ENCODE measurements around the gene ADAMTS17. TPM values are rescaled to one million over a fixed set of nuclear protein-coding genes. Genes with fewer than 3 reads are reported as not detected.
A peak's percentile ranks its signal among the peaks of the same experiment; 100 is the strongest.

ADAMTS17 gene
- total RNA-seq, 1 donor = 0.81 TPM

- no peak for DNase-seq (ENCODE audit: low read depth)
- H3K4me3 ChIP-seq (ENCODE audit: low read depth, low read length) = no peak overlapping the region
- no peak for TF ChIP-seq CTCF (IDR thresholded peaks at IDR 0.05; ENCODE audit: insufficient read depth, low read length)
Measured at GRCh38 chr15:100113351-100114080, 228.3 kb downstream of the ADAMTS17 start.

- no peak for DNase-seq (ENCODE audit: low read depth)
- no peak overlapping the region for H3K4me3 ChIP-seq (ENCODE audit: low read depth, low read length)
- TF ChIP-seq CTCF (IDR thresholded peaks at IDR 0.05; ENCODE audit: insufficient read depth, low read length) = no peak
Measured at GRCh38 chr15:100112636-100113305, 229.0 kb downstream of the ADAMTS17 start.

GRCh38 chr15:100112061-100112420 lies 229.7 kb downstream of the ADAMTS17 start:
- TF ChIP-seq CTCF (IDR thresholded peaks at IDR 0.05; ENCODE audit: insufficient read depth, low read length) = no peak
- DNase-seq (ENCODE audit: low read depth) = no peak
- no peak overlapping the region for H3K4me3 ChIP-seq (ENCODE audit: low read depth, low read length)

- TF ChIP-seq CTCF (IDR thresholded peaks at IDR 0.05; ENCODE audit: insufficient read depth, low read length) = no peak
- H3K4me3 ChIP-seq (ENCODE audit: low read depth, low read length) = no peak overlapping the region
- DNase-seq (ENCODE audit: low read depth) = peak; percentile 79
Measured at GRCh38 chr15:100111125-100112060, 230.4 kb downstream of the ADAMTS17 start.

GRCh38 chr15:100109486-100110035 lies 232.2 kb downstream of the ADAMTS17 start:
- DNase-seq (ENCODE audit: low read depth) = no peak
- no peak for TF ChIP-seq CTCF (IDR thresholded peaks at IDR 0.05; ENCODE audit: insufficient read depth, low read length)
- H3K4me3 ChIP-seq (ENCODE audit: low read depth, low read length) = no peak overlapping the region

GRCh38 chr15:100108846-100109245 lies 232.9 kb downstream of the ADAMTS17 start:
- no peak for DNase-seq (ENCODE audit: low read depth)
- no peak overlapping the region for H3K4me3 ChIP-seq (ENCODE audit: low read depth, low read length)
- no peak for TF ChIP-seq CTCF (IDR thresholded peaks at IDR 0.05; ENCODE audit: insufficient read depth, low read length)
